ENCODE data around the gene RPGR. TPM values are rescaled to one million over a fixed set of nuclear protein-coding genes. Genes with fewer than 3 reads are reported as not detected.

RPGR gene
- total RNA-seq, 1 experiment from 2014 or later: 10.4 TPM

GRCh38 chrX:38236901-38237615 lies 90.3 kb downstream of the RPGR start:
- Histone ChIP-seq H3K27me3 (ENCODE audit: insufficient read depth, low read length) (no peaks in the 10 kb centered on the region), H3K4me1 (ENCODE audit: control insufficient read depth in 1 of 2, insufficient read depth in 2 of 2, low read length in 2 of 2) (peaks cover 0 to 8% of the 10 kb centered on the region in 2 experiments; a peak in 3 of 4 replicates), H3K9ac (ENCODE audit: low read length) (no peak overlapping the region), H3K4me2 (ENCODE audit: low read length) (no peak overlapping the region), H3K9me2 (ENCODE audit: insufficient read depth) (no peaks in the 10 kb centered on the region), H3K4me3 (replicated peaks in 1 of 2; ENCODE audit: low read depth in 1 of 2, low read length in 2 of 2) (no peak overlapping the region), H4K20me1 (ENCODE audit: insufficient read depth) (no peaks in the 10 kb centered on the region), H3K36me3 (ENCODE audit: control insufficient read depth in 1 of 2, insufficient read depth in 2 of 2, low read length in 2 of 2) (no peaks in the 10 kb centered on the region), H2AFZ (ENCODE audit: low read depth, low read length, poor library complexity, severe bottlenecking) (no peak overlapping the region), H3K79me2 (ENCODE audit: insufficient read depth, low read length) (no peaks in the 10 kb centered on the region), H3K9me3 (ENCODE audit: control insufficient read depth in 1 of 2, insufficient read depth in 1 of 2, low read depth in 1 of 2, low read length in 2 of 2) (no peaks in the 10 kb centered on the region), H3K27ac (ENCODE audit: low read depth, low read length) (no peak overlapping the region)
- TF ChIP-seq ZFX (IDR thresholded peaks at IDR 0.05) (no peak), JUND (IDR thresholded peaks at IDR 0.05) (no peak), FOSL1 (IDR thresholded peaks at IDR 0.05; ENCODE audit: low read depth) (no peak), TCF7L2 (IDR thresholded peaks at IDR 0.05; ENCODE audit: borderline replicate concordance, extremely low read depth, insufficient read depth, insufficient read length) (no peak), EZH2 (IDR thresholded peaks at IDR 0.05) (no peak), CEBPB (IDR thresholded peaks at IDR 0.05; ENCODE audit: low read depth) (no peak), ELF1 (IDR thresholded peaks at IDR 0.05; ENCODE audit: borderline replicate concordance, low read depth) (no peak), YY1 (IDR thresholded peaks at IDR 0.05; ENCODE audit: extremely low read depth, insufficient replicate concordance, low read depth, low read length) (no peak), SRF (IDR thresholded peaks at IDR 0.05; ENCODE audit: low read depth) (no peak), EZH2phosphoT487 (IDR thresholded peaks at IDR 0.05; ENCODE audit: borderline replicate concordance) (no peak), POLR2AphosphoS5 (IDR thresholded peaks at IDR 0.05; ENCODE audit: low read depth, low read length) (no peak), ATF3 (IDR thresholded peaks at IDR 0.05) (no peak), SIN3A (IDR thresholded peaks at IDR 0.05; ENCODE audit: low read depth) (no peak), EGR1 (IDR thresholded peaks at IDR 0.05; ENCODE audit: low read depth) (no peak), ZNF274 (IDR thresholded peaks at IDR 0.05; ENCODE audit: low read depth, low read length) (no peak), POLR2A (IDR thresholded peaks at IDR 0.05; ENCODE audit: borderline replicate concordance, extremely low read depth, insufficient read depth, insufficient read length) (no peak)
- TF ChIP-seq, protein P1, sequence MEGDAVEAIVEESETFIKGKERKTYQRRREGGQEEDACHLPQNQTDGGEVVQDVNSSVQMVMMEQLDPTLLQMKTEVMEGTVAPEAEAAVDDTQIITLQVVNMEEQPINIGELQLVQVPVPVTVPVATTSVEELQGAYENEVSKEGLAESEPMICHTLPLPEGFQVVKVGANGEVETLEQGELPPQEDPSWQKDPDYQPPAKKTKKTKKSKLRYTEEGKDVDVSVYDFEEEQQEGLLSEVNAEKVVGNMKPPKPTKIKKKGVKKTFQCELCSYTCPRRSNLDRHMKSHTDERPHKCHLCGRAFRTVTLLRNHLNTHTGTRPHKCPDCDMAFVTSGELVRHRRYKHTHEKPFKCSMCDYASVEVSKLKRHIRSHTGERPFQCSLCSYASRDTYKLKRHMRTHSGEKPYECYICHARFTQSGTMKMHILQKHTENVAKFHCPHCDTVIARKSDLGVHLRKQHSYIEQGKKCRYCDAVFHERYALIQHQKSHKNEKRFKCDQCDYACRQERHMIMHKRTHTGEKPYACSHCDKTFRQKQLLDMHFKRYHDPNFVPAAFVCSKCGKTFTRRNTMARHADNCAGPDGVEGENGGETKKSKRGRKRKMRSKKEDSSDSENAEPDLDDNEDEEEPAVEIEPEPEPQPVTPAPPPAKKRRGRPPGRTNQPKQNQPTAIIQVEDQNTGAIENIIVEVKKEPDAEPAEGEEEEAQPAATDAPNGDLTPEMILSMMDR (IDR thresholded peaks at IDR 0.05 in 2 of 3, conservative IDR thresholded peaks at IDR 0.05 in 1 of 3; ENCODE audit: borderline replicate concordance in 1 of 3, insufficient read depth in 1 of 3, low read depth in 2 of 3, low read length in 2 of 3): no peak
- TF ChIP-seq, protein P2, sequence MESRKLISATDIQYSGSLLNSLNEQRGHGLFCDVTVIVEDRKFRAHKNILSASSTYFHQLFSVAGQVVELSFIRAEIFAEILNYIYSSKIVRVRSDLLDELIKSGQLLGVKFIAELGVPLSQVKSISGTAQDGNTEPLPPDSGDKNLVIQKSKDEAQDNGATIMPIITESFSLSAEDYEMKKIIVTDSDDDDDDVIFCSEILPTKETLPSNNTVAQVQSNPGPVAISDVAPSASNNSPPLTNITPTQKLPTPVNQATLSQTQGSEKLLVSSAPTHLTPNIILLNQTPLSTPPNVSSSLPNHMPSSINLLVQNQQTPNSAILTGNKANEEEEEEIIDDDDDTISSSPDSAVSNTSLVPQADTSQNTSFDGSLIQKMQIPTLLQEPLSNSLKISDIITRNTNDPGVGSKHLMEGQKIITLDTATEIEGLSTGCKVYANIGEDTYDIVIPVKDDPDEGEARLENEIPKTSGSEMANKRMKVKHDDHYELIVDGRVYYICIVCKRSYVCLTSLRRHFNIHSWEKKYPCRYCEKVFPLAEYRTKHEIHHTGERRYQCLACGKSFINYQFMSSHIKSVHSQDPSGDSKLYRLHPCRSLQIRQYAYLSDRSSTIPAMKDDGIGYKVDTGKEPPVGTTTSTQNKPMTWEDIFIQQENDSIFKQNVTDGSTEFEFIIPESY (IDR thresholded peaks at IDR 0.05; ENCODE audit: extremely low read depth, insufficient replicate concordance, low read length): no peak
- TF ChIP-seq, protein P3, sequence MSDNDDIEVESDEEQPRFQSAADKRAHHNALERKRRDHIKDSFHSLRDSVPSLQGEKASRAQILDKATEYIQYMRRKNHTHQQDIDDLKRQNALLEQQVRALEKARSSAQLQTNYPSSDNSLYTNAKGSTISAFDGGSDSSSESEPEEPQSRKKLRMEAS (IDR thresholded peaks at IDR 0.05): no peak
- ChIA-PET POLR2A (no interaction called here), RAD21 (ENCODE audit: low non-redundant PET in 1 of 2, low total read pairs in 2 of 2, uncharacterized antibody in 2 of 2, unreplicated experiment in 2 of 2) (no interaction called here), CTCF (no interaction called here)
- ATAC-seq: no peak
- intact Hi-C loops (cut with micrococcal nuclease): no loop called here
- no peak for DNase-seq (ENCODE audit: low read depth, low spot score)
- no TSS peak for BruUV-seq (replicated peaks)
